HG03520 (cell line): ENCODE measurements around the gene DCAF7.

ENCODE experiments used
- ATAC-seq: cut with Tn5 transposase; IDR thresholded peaks from one replicate; pipeline ENCODE4 v1.9.1; 2021; ENCODE audit warnings: mild to moderate bottlenecking, moderate library complexity; ENCODE audit not compliant: unreplicated experiment

Gene DCAF7

GRCh38 chr17:63623786-63624530 lies 73.7 kb downstream of the DCAF7 start:
- no peak for ATAC-seq

- no peak for ATAC-seq
These were observed 74.2 kb downstream of the DCAF7 start for GRCh38 chr17:63624531-63624880.

GRCh38 chr17:63626551-63627180 lies 76.4 kb downstream of the DCAF7 start:
- no peak for ATAC-seq

- ATAC-seq = no peak
These were observed 79.3 kb downstream of the DCAF7 start for GRCh38 chr17:63629627-63630026.

GRCh38 chr17:63631062-63631461 lies 80.8 kb downstream of the DCAF7 start:
- ATAC-seq = no peak

GRCh38 chr17:63631626-63632025 lies 81.3 kb downstream of the DCAF7 start:
- no peak for ATAC-seq

GRCh38 chr17:63633742-63634141 lies 83.5 kb downstream of the DCAF7 start:
- ATAC-seq = no peak

- no peak for ATAC-seq
These were observed 83.9 kb downstream of the DCAF7 start for GRCh38 chr17:63634163-63634562.

- no peak for ATAC-seq
These were observed 84.5 kb downstream of the DCAF7 start for GRCh38 chr17:63634816-63635215.

GRCh38 chr17:63635290-63635689 lies 85.0 kb downstream of the DCAF7 start:
- ATAC-seq = no peak

- no peak for ATAC-seq
These were observed 85.5 kb downstream of the DCAF7 start for GRCh38 chr17:63635787-63636186.

- ATAC-seq = no peak
These were observed 88.8 kb downstream of the DCAF7 start for GRCh38 chr17:63639125-63639524.

GRCh38 chr17:63640038-63640437 lies 89.8 kb downstream of the DCAF7 start:
- no peak for ATAC-seq

GRCh38 chr17:63641692-63642448 lies 91.6 kb downstream of the DCAF7 start:
- ATAC-seq = no peak
